Esophagus squamous epithelium (tissue), 5 donors: ENCODE data around the gene CDH13. TPM values are rescaled to one million over a fixed set of nuclear protein-coding genes. Genes with fewer than 3 reads are reported as not detected.

Experiments
- DNase-seq: peaks from one replicate; lab custom pipeline; 2025; lab: John Stamatoyannopoulos, UW
- H3K27ac ChIP-seq, 4 donors: fragments of 200-600 bp; sonication (generic); one replicate each; pipeline ENCODE4 v1.5.1; 2016 to 2019; ENCODE audit warnings: mild to moderate bottlenecking in 1 of 4
- H3K27me3 ChIP-seq, 4 donors: fragments of 200-600 bp; sonication (generic); 1 replicate in 3 of 4; 2 replicates in 1 of 4; pipeline versions ENCODE4 v1.5.1 to v1.6.0; 2017 to 2021; ENCODE audit warnings: antibody characterized with exemption in 1 of 4
- H3K36me3 ChIP-seq, 3 donors: fragments of 200-600 bp; sonication (generic); one replicate each; pipeline ENCODE4 v1.5.1; 2016 to 2019
- H3K4me1 ChIP-seq, 3 donors: fragments of 200-600 bp; sonication (generic); one replicate each; pipeline ENCODE4 v1.5.1; 2017 to 2019
- H3K4me3 ChIP-seq, 4 donors: fragments of 200-600 bp; sonication (generic); 1 replicate in 3 of 4; 2 replicates in 1 of 4; pipeline ENCODE4 v1.5.1; 2016 to 2019; ENCODE audit warnings: mild to moderate bottlenecking in 2 of 4, moderate library complexity in 1 of 4
- H3K9me3 ChIP-seq, 3 donors: fragments of 200-600 bp; sonication (generic); one replicate each; pipeline ENCODE4 v1.5.1; 2016 to 2019
- POLR2A ChIP-seq, 4 donors: fragments of 450-650 bp; IDR thresholded peaks; one replicate each; pipeline ENCODE4 v1.6.1; 2017; ENCODE audit warnings: antibody characterized with exemption in 4 of 4, mild to moderate bottlenecking in 4 of 4, moderate library complexity in 3 of 4
- WGBS, 2 donors: methylation state at CpG; one replicate each; pipeline ENCODE4 v1.1.5; 2018; 5-methylcytosine and 5-hydroxymethylcytosine counted together
- intact Hi-C: fragments of 100-400 bp; cut with DNase I; formaldehyde crosslinking; loops from one replicate; pipeline ENCODE4 v1.15.0; 2022
- total RNA-seq, 4 donors: library from RNA; depleted of rRNA; stranded (reverse); fragments of >200 nt; gene quantifications; one replicate each; pipeline ENCODE4 v1.1.0, GENCODE V29; 2016
- TF ChIP-seq, protein P1 (sequence below), 6 experiments: fragments of 450-650 bp in 4 of 6; fragments of 200-600 bp in 2 of 6; sonication (generic) in 2 of 6; IDR thresholded peaks; one replicate each; pipeline ENCODE4 v1.5.1; 2016 to 2019; ENCODE audit warnings: antibody characterized with exemption in 6 of 6, mild to moderate bottlenecking in 4 of 6, moderate library complexity in 4 of 6
- donor health status: DM: yes; HTN: yes; CAD: no.

CDH13 gene
- total RNA-seq, 4 donors from 2014 or later: 6.9 to 31.9 (median 21.1) TPM

DNA sequence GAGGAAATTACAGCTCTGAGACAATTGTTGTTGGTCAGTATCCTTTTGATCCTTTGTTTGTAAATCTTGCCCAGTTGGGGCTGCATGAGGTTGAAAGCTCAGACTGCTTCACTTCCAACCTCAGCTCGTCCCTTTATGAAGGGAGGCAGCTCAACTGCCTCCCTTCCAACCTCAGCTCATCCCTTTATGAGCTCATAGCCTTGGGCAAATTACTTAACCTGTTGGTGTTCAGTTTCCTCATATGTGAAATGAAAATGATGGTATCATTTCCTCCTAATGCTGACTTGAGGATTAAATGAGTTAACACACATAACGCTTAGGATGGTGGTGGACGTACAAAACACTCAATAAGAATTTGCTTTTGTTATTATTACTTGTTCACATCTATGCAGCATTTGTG is 265.1 kb downstream of the CDH13 start:
- intact Hi-C loops: no loop called here

GRCh38 chr16:82892324-82892723 is 265.6 kb downstream of the CDH13 start:
- no peaks in the 10 kb centered on the region for H3K27me3 ChIP-seq
- H3K27ac ChIP-seq: no peak overlapping the region
- no peak for DNase-seq
- H3K4me3 ChIP-seq: no peak overlapping the region
- intact Hi-C loops: no loop called here
- WGBS, 2 donors: 84 to 96% methylated on average over 2 of the region's 2 CpGs
- H3K4me1 ChIP-seq: peaks cover 0 to 5% (median 0%) of the 10 kb centered on the region in 3 donors
- no peaks in the 10 kb centered on the region for H3K9me3 ChIP-seq
- TF ChIP-seq POLR2A (IDR thresholded peaks at IDR 0.05): no peak
- TF ChIP-seq, protein P1, sequence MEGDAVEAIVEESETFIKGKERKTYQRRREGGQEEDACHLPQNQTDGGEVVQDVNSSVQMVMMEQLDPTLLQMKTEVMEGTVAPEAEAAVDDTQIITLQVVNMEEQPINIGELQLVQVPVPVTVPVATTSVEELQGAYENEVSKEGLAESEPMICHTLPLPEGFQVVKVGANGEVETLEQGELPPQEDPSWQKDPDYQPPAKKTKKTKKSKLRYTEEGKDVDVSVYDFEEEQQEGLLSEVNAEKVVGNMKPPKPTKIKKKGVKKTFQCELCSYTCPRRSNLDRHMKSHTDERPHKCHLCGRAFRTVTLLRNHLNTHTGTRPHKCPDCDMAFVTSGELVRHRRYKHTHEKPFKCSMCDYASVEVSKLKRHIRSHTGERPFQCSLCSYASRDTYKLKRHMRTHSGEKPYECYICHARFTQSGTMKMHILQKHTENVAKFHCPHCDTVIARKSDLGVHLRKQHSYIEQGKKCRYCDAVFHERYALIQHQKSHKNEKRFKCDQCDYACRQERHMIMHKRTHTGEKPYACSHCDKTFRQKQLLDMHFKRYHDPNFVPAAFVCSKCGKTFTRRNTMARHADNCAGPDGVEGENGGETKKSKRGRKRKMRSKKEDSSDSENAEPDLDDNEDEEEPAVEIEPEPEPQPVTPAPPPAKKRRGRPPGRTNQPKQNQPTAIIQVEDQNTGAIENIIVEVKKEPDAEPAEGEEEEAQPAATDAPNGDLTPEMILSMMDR (IDR thresholded peaks at IDR 0.05): no peak
- H3K36me3 ChIP-seq: no peaks in the 10 kb centered on the region

More for the DNA sequence above, 265.1 kb downstream of the CDH13 start:
- Histone ChIP-seq H3K4me3 (no peak overlapping the region), H3K4me1 (peaks cover 0 to 5% (median 0%) of the 10 kb centered on the region in 3 donors), H3K9me3 (no peaks in the 10 kb centered on the region), H3K36me3 (no peaks in the 10 kb centered on the region), H3K27me3 (no peaks in the 10 kb centered on the region), H3K27ac (no peak overlapping the region)
- WGBS, 2 donors: 64 to 82% methylated on average over 3 of the region's 3 CpGs
- TF ChIP-seq POLR2A (IDR thresholded peaks at IDR 0.05): no peak
- TF ChIP-seq, protein P1 (IDR thresholded peaks at IDR 0.05): no peak
- no peak for DNase-seq

- H3K36me3 ChIP-seq: no peaks in the 10 kb centered on the region
- WGBS, 2 donors: 61 to 68% methylated on average over 4 of the region's 4 CpGs
- intact Hi-C loops: no loop called here
- H3K9me3 ChIP-seq: no peaks in the 10 kb centered on the region
- no peaks in the 10 kb centered on the region for H3K27me3 ChIP-seq
- TF ChIP-seq, protein P1 (IDR thresholded peaks at IDR 0.05): no peak
- no peak for TF ChIP-seq POLR2A (IDR thresholded peaks at IDR 0.05)
- no peak overlapping the region for H3K27ac ChIP-seq
- peaks cover 0 to 13% (median 9%) of the 10 kb centered on the region in 3 donors for H3K4me1 ChIP-seq
- DNase-seq: no peak
- no peak overlapping the region for H3K4me3 ChIP-seq
Measured at GRCh38 chr16:82895843-82896242, 269.1 kb downstream of the CDH13 start.

- H3K36me3 ChIP-seq: no peaks in the 10 kb centered on the region
- H3K4me1 ChIP-seq: peaks cover 0 to 15% (median 9%) of the 10 kb centered on the region in 3 donors
- intact Hi-C loops: no loop called here
- no peak for DNase-seq
- no peak overlapping the region for H3K27ac ChIP-seq
- H3K27me3 ChIP-seq: no peaks in the 10 kb centered on the region
- H3K9me3 ChIP-seq: no peaks in the 10 kb centered on the region
- no peak for TF ChIP-seq POLR2A (IDR thresholded peaks at IDR 0.05)
- TF ChIP-seq, protein P1 (IDR thresholded peaks at IDR 0.05): no peak
- 89 to 97% methylated on average over 2 of the region's 2 CpGs for WGBS, 2 donors
- no peak overlapping the region for H3K4me3 ChIP-seq
Measured at GRCh38 chr16:82899006-82899405, 272.2 kb downstream of the CDH13 start.

- peaks cover 0 to 15% (median 9%) of the 10 kb centered on the region in 3 donors for H3K4me1 ChIP-seq
- DNase-seq: no peak
- H3K36me3 ChIP-seq: no peaks in the 10 kb centered on the region
- H3K27ac ChIP-seq: no peak overlapping the region
- no peaks in the 10 kb centered on the region for H3K27me3 ChIP-seq
- H3K4me3 ChIP-seq: no peak overlapping the region
- no peaks in the 10 kb centered on the region for H3K9me3 ChIP-seq
- TF ChIP-seq, protein P1 (IDR thresholded peaks at IDR 0.05): no peak
- TF ChIP-seq POLR2A (IDR thresholded peaks at IDR 0.05): no peak
- whole genome bisulfite sequencing, 2 donors: 66 to 73% methylated on average over 4 of the region's 4 CpGs
- intact Hi-C loops: no loop called here
Measured at GRCh38 chr16:82899731-82900450, 273.1 kb downstream of the CDH13 start.
